GM23338 (cell line): Measurements from ENCODE around the gene IL12A. TPM values are rescaled to one million over a fixed set of nuclear protein-coding genes. Genes with fewer than 3 reads are reported as not detected.
A peak's percentile ranks its signal among the peaks of the same experiment; 100 is the strongest.

Experiments used
- ATAC-seq: fragments of 200-7000 bp; cut with Tn5 transposase; 3 replicates; pipeline ENCODE4 v1.9.1; 2020
- DNase-seq: peaks from one replicate; pipeline ENCODE4 v3.0.0-alpha.2; 2015; ENCODE audit warnings: low spot score
- H2AFZ ChIP-seq: fragments of 200-600 bp; sonication (generic); 2 replicates; pipeline ENCODE4 v1.8.0; 2016; ENCODE audit warnings: antibody characterized with exemption, mild to moderate bottlenecking, moderate library complexity
- H3F3A ChIP-seq: fragments of 200-600 bp; sonication (generic); replicated peaks from 2 replicates; pipeline ENCODE4 v1.8.0; 2017; ENCODE audit warnings: antibody characterized with exemption, mixed run types, low read depth
- H3K27ac ChIP-seq: fragments of 200-600 bp; sonication (generic); 2 replicates; pipeline ENCODE4 v1.6.1; 2016; ENCODE audit warnings: low read depth
- H3K27me3 ChIP-seq: fragments of 200-600 bp; sonication (generic); 2 replicates; pipeline ENCODE4 v1.8.0; 2016; ENCODE audit warnings: mild to moderate bottlenecking, mixed run types, moderate library complexity; ENCODE audit not compliant: insufficient read depth
- H3K36me3 ChIP-seq: fragments of 200-600 bp; sonication (generic); 2 replicates; pipeline ENCODE4 v1.8.0; 2016; ENCODE audit warnings: mild to moderate bottlenecking; ENCODE audit not compliant: insufficient read depth
- H3K4me1 ChIP-seq: fragments of 200-600 bp; sonication (generic); 2 replicates; pipeline ENCODE4 v1.8.0; 2016; ENCODE audit warnings: mild to moderate bottlenecking, moderate library complexity; ENCODE audit not compliant: insufficient read depth
- H3K4me2 ChIP-seq: fragments of 200-600 bp; sonication (generic); 2 replicates; pipeline ENCODE4 v1.7.1; 2017; ENCODE audit warnings: mixed run types
- H3K4me3 ChIP-seq: fragments of 200-600 bp; sonication (generic); 2 replicates; pipeline ENCODE4 v1.6.1; 2016; ENCODE audit warnings: mixed run types
- H3K79me2 ChIP-seq: fragments of 200-600 bp; sonication (generic); replicated peaks from 2 replicates; pipeline ENCODE4 v1.8.0; 2017; ENCODE audit warnings: mild to moderate bottlenecking; ENCODE audit not compliant: insufficient read depth
- H3K9me2 ChIP-seq: fragments of 200-600 bp; sonication (generic); 2 replicates; pipeline ENCODE4 v1.8.0; 2017; ENCODE audit not compliant: insufficient read depth
- H4K20me1 ChIP-seq: fragments of 200-600 bp; sonication (generic); replicated peaks from 2 replicates; pipeline ENCODE4 v1.8.0; 2017; ENCODE audit warnings: mild to moderate bottlenecking; ENCODE audit not compliant: insufficient read depth
- H3K27ac Mint-ChIP-seq: 2 replicates; pipeline ENCODE4 v1.8.0; 2020; ENCODE audit warnings: inconsistent platforms, mild to moderate bottlenecking, moderate library complexity, mixed read lengths
- H3K27me3 Mint-ChIP-seq: 3 replicates; pipeline ENCODE4 v1.8.0; 2022; ENCODE audit warnings: low read depth, mild to moderate bottlenecking, moderate library complexity, mixed read lengths, inconsistent platforms; ENCODE audit not compliant: insufficient read depth, poor library complexity
- H3K36me3 Mint-ChIP-seq: 3 replicates; pipeline ENCODE4 v1.8.0; 2021; ENCODE audit warnings: low read depth, mild to moderate bottlenecking, inconsistent platforms, moderate library complexity, mixed read lengths
- H3K4me1 Mint-ChIP-seq: 3 replicates; pipeline ENCODE4 v1.8.0; 2020; ENCODE audit warnings: mild to moderate bottlenecking, inconsistent platforms, mixed read lengths
- H3K4me3 Mint-ChIP-seq: 3 replicates; pipeline ENCODE4 v1.8.0; 2021; ENCODE audit warnings: moderate library complexity, mild to moderate bottlenecking, inconsistent platforms, mixed read lengths
- H3K9me3 Mint-ChIP-seq: 3 replicates; pipeline ENCODE4 v1.8.0; 2020; ENCODE audit warnings: moderate library complexity, mild to moderate bottlenecking, inconsistent platforms, mixed read lengths
- CTCF ChIP-seq, 2 experiments: fragments of 200-600 bp in 1 of 2; sonication (generic) in 1 of 2; conservative IDR thresholded peaks; 2 replicates each; pipeline versions ENCODE4 v1.5.1 to v1.6.1; 2016 to 2017; ENCODE audit warnings: antibody characterized with exemption in 2 of 2, low read depth in 2 of 2, mild to moderate bottlenecking in 2 of 2, moderate library complexity in 1 of 2
- ETS1 ChIP-seq: IDR thresholded peaks from 2 replicates; pipeline ENCODE4 v1.6.1; 2016; ENCODE audit warnings: antibody characterized with exemption
- EZH2 ChIP-seq: fragments of 200-600 bp; sonication (generic); IDR thresholded peaks from one replicate; pipeline ENCODE4 v1.8.0; 2017; ENCODE audit warnings: antibody characterized with exemption, mild to moderate bottlenecking, low read depth; ENCODE audit not compliant: unreplicated experiment
- EZH2phosphoT487 ChIP-seq: fragments of 200-600 bp; sonication (generic); IDR thresholded peaks from one replicate; pipeline ENCODE4 v1.8.1; 2018; ENCODE audit warnings: antibody characterized with exemption; ENCODE audit not compliant: unreplicated experiment
- JUNB ChIP-seq: IDR thresholded peaks from one replicate; pipeline ENCODE4 v1.6.1; 2016; ENCODE audit warnings: antibody characterized with exemption; ENCODE audit not compliant: unreplicated experiment
- NANOG ChIP-seq: IDR thresholded peaks from 2 replicates; pipeline ENCODE4 v1.6.1; 2016; ENCODE audit warnings: antibody characterized with exemption, borderline replicate concordance
- POLR2AphosphoS5 ChIP-seq: IDR thresholded peaks from 2 replicates; pipeline ENCODE4 v1.6.1; 2016; ENCODE audit warnings: antibody characterized with exemption, low read depth
- REST ChIP-seq: IDR thresholded peaks from one replicate; pipeline ENCODE4 v1.6.1; 2018; ENCODE audit warnings: antibody characterized with exemption; ENCODE audit not compliant: unreplicated experiment
- ZNF331 ChIP-seq: fragments of 250-450 bp; sonication (Bioruptor Pico); IDR thresholded peaks from 2 replicates; pipeline ENCODE4 v1.5.0; 2020; ENCODE audit warnings: low read depth, mild to moderate bottlenecking, moderate library complexity
- ZNF462 ChIP-seq: fragments of 250-450 bp; sonication (Bioruptor Pico); IDR thresholded peaks from 2 replicates; pipeline ENCODE4 v1.5.0; 2020; ENCODE audit warnings: mild to moderate bottlenecking, moderate library complexity
- polyA plus RNA-seq: library from polyadenylated mRNA; unstranded; fragments of >200 nt; fragmentation: Nextera tagmentation; extraction: Ambion mirVana; gene quantifications from 2 replicates; pipeline ENCODE4 v1.2.1, GENCODE V29; 2016
- total RNA-seq: library from RNA; depleted of rRNA; stranded (reverse); fragments of >200 nt; shearing (Covaris generic); gene quantifications from 2 replicates; pipeline ENCODE4 v1.2.3, GENCODE V29; 2014

IL12A gene
- total and polyA plus RNA-seq, 2 experiments from 2014 or later = 0.69 to 1.3 TPM

GRCh38 chr3:159947220-159947619 is 41.4 kb upstream of the IL12A start (continued):
- TF ChIP-seq REST (no peak), JUNB (no peak), CTCF (conservative IDR thresholded peaks at IDR 0.05; ENCODE audit: low read depth in 2 of 2) (no peak)

- Mint-ChIP-seq H3K27me3 (peaks cover 8% of the 10 kb centered on the region), H3K27ac (no peak overlapping the region), H3K9me3 (no peaks in the 10 kb centered on the region), H3K4me1 (no peaks in the 10 kb centered on the region), H3K36me3 (no peaks in the 10 kb centered on the region), H3K4me3 (no peak overlapping the region)
- Histone ChIP-seq H3K4me3 (no peak overlapping the region), H3K4me2 (no peak overlapping the region), H3F3A (no peaks in the 10 kb centered on the region), H3K79me2 (no peaks in the 10 kb centered on the region), H3K4me1 (no peaks in the 10 kb centered on the region), H3K27ac (no peak overlapping the region), H3K36me3 (no peaks in the 10 kb centered on the region), H2AFZ (0 out of 2 replicates have a peak overlapping the region, but pooled peaks have one; percentile 14), H3K27me3 (no peaks in the 10 kb centered on the region), H4K20me1 (no peaks in the 10 kb centered on the region), H3K9me2 (no peaks in the 10 kb centered on the region)
- no peak for ATAC-seq
- no peak for DNase-seq
- TF ChIP-seq EZH2phosphoT487 = no peak
- no peak for TF ChIP-seq POLR2AphosphoS5
- TF ChIP-seq NANOG = no peak
- no peak for TF ChIP-seq JUNB
- no peak for TF ChIP-seq ZNF331
- no peak for TF ChIP-seq ETS1
- no peak for TF ChIP-seq ZNF462 (CRISPR knock-in tag)
- no peak for TF ChIP-seq EZH2
Measured at GRCh38 chr3:159948429-159949144, 40.0 kb upstream of the IL12A start.
